GM21786 (cell line): ENCODE data around the gene TBX4.

Experiments
- ATAC-seq: cut with Tn5 transposase; IDR thresholded peaks from one replicate; pipeline ENCODE4 v1.9.1; 2021; ENCODE audit not compliant: unreplicated experiment

Gene TBX4

GRCh38 chr17:61452301-61453290, at the start of gene TBX4:
TBX4 (plus strand) TSS chr17:61452422; CDS start chr17:61456491, 4,069 bp downstream.
- no peak for ATAC-seq

- no peak for ATAC-seq
Measured at GRCh38 chr17:61402978-61403800, 49.0 kb upstream of the TBX4 start.

- ATAC-seq, result no peak
Measured at GRCh38 chr17:61403801-61404662, 48.2 kb upstream of the TBX4 start.

- no peak for ATAC-seq
Measured at GRCh38 chr17:61404663-61404912, 47.6 kb upstream of the TBX4 start.

- no peak for ATAC-seq
Measured at GRCh38 chr17:61404913-61405685, 47.1 kb upstream of the TBX4 start.

- ATAC-seq, result no peak
Measured at GRCh38 chr17:61405686-61406536, 46.3 kb upstream of the TBX4 start.

- ATAC-seq, result no peak
Measured at GRCh38 chr17:61406537-61406845, 45.7 kb upstream of the TBX4 start.

- ATAC-seq, result no peak
Measured at GRCh38 chr17:61406971-61407911, 45.0 kb upstream of the TBX4 start.

GRCh38 chr17:61408151-61409041, 43.8 kb upstream of the TBX4 start:
- ATAC-seq, result no peak

GRCh38 chr17:61409301-61410112, 42.7 kb upstream of the TBX4 start:
- no peak for ATAC-seq

- ATAC-seq, result no peak
Measured at GRCh38 chr17:61410141-61411010, 41.8 kb upstream of the TBX4 start.

- ATAC-seq, result no peak
Measured at GRCh38 chr17:61411011-61411260, 41.3 kb upstream of the TBX4 start.

GRCh38 chr17:61411261-61412142, 40.7 kb upstream of the TBX4 start:
- peak; percentile 11 for ATAC-seq

- peak; percentile 68 for ATAC-seq
Measured at GRCh38 chr17:61412143-61412859, 39.9 kb upstream of the TBX4 start.
